CD14-positive monocyte (primary cell): ENCODE measurements around the gene IFNA4. TPM values are rescaled to one million over a fixed set of nuclear protein-coding genes. Genes with fewer than 3 reads are reported as not detected.

Experiments used
- DNase-seq, 3 donors: peaks; one replicate each; pipeline ENCODE4 v3.0.0-alpha.2; 2011 to 2022
- H2AFZ ChIP-seq: 2 replicates; pipeline ENCODE4 v1.6.0; 2012; ENCODE audit warnings: mild to moderate bottlenecking, low read depth, low read length, inconsistent platforms; ENCODE audit not compliant: insufficient read depth, poor library complexity, severe bottlenecking
- H3K27ac ChIP-seq, 2 donors: 1 replicate in 1 of 2; 2 replicates in 1 of 2; pipeline ENCODE4 v1.5.1; 2012 to 2013; ENCODE audit warnings: low read length in 2 of 2, control low read depth in 1 of 2, inconsistent platforms in 1 of 2, low read depth in 1 of 2, mild to moderate bottlenecking in 1 of 2
- H3K27me3 ChIP-seq, 2 donors: one replicate each; pipeline versions ENCODE4 v1.6.0 to v1.6.1; 2011 to 2013; ENCODE audit warnings: low read length in 2 of 2; ENCODE audit not compliant: control insufficient read depth in 2 of 2, insufficient read depth in 2 of 2
- H3K36me3 ChIP-seq, 2 donors: replicated peaks in 1 of 2; 1 replicate in 1 of 2; 2 replicates in 1 of 2; pipeline versions ENCODE4 v1.5.1 to v1.6.1; 2012 to 2013; ENCODE audit warnings: low read length in 2 of 2, control low read depth in 1 of 2, inconsistent platforms in 1 of 2, mild to moderate bottlenecking in 1 of 2; ENCODE audit not compliant: insufficient read depth in 2 of 2, control insufficient read depth in 1 of 2
- H3K4me1 ChIP-seq, 2 donors: 1 replicate in 1 of 2; 2 replicates in 1 of 2; pipeline versions ENCODE4 v1.5.1 to v1.6.1; 2012 to 2013; ENCODE audit warnings: low read length in 2 of 2, control low read depth in 1 of 2, inconsistent platforms in 1 of 2, mild to moderate bottlenecking in 1 of 2, moderate library complexity in 1 of 2; ENCODE audit not compliant: insufficient read depth in 2 of 2, control insufficient read depth in 1 of 2
- H3K4me2 ChIP-seq: replicated peaks from 2 replicates; pipeline ENCODE3; 2012; ENCODE audit warnings: low read length, moderate library complexity, mild to moderate bottlenecking; ENCODE audit not compliant: poor library complexity, severe bottlenecking; ENCODE audit errors: extremely low read depth
- H3K4me3 ChIP-seq, 3 experiments: fragments of 200-600 bp in 1 of 3; sonication (generic) in 1 of 3; replicated peaks in 1 of 3; 1 replicate in 2 of 3; 2 replicates in 1 of 3; pipeline ENCODE4 v1.5.1; 2011 to 2013; ENCODE audit warnings: low read length in 3 of 3, mild to moderate bottlenecking in 3 of 3, control low read depth in 2 of 3, low read depth in 2 of 3, inconsistent platforms in 1 of 3, moderate library complexity in 1 of 3
- H3K79me2 ChIP-seq: 2 replicates; pipeline ENCODE4 v1.6.0; 2012; ENCODE audit warnings: mild to moderate bottlenecking, control low read depth, inconsistent platforms, low read length, moderate library complexity; ENCODE audit not compliant: insufficient read depth
- H3K9ac ChIP-seq: 2 replicates; pipeline ENCODE4 v1.6.0; 2017; ENCODE audit warnings: low read length, mild to moderate bottlenecking; ENCODE audit not compliant: insufficient read depth, poor library complexity, severe bottlenecking
- H3K9me3 ChIP-seq, 2 donors: replicated peaks in 1 of 2; 1 replicate in 1 of 2; 2 replicates in 1 of 2; pipeline versions ENCODE4 v1.5.1 to v1.6.1; 2012 to 2013; ENCODE audit warnings: low read length in 2 of 2, control low read depth in 1 of 2; ENCODE audit not compliant: control insufficient read depth in 1 of 2, insufficient read depth in 1 of 2
- H4K20me1 ChIP-seq: 2 replicates; pipeline ENCODE4 v1.6.0; 2012; ENCODE audit warnings: mild to moderate bottlenecking, low read length, control low read depth, moderate library complexity; ENCODE audit not compliant: insufficient read depth
- H3K27ac Mint-ChIP-seq, 7 donors: one replicate each; pipeline ENCODE4 v1.8.0; 2020; ENCODE audit warnings: mild to moderate bottlenecking in 7 of 7, mixed read lengths in 7 of 7, moderate library complexity in 6 of 7, inconsistent platforms in 2 of 7
- H3K27me3 Mint-ChIP-seq, 3 donors: one replicate each; pipeline ENCODE4 v1.8.0; 2021 to 2022; ENCODE audit warnings: low read depth in 3 of 3, mild to moderate bottlenecking in 3 of 3, mixed read lengths in 3 of 3, moderate library complexity in 3 of 3, inconsistent platforms in 1 of 3
- H3K36me3 Mint-ChIP-seq, 2 donors: one replicate each; pipeline ENCODE4 v1.8.0; 2020; ENCODE audit warnings: mixed read lengths in 2 of 2, inconsistent platforms in 1 of 2, mild to moderate bottlenecking in 1 of 2
- H3K4me1 Mint-ChIP-seq: one replicate; pipeline ENCODE4 v1.8.0; 2020; ENCODE audit warnings: mild to moderate bottlenecking, mixed read lengths
- H3K4me3 Mint-ChIP-seq, 2 donors: one replicate each; pipeline ENCODE4 v1.8.0; 2020; ENCODE audit warnings: mild to moderate bottlenecking in 2 of 2, mixed read lengths in 2 of 2, moderate library complexity in 1 of 2
- H3K9me3 Mint-ChIP-seq, 7 donors: one replicate each; pipeline ENCODE4 v1.8.0; 2020 to 2022; ENCODE audit warnings: mixed read lengths in 7 of 7, mild to moderate bottlenecking in 6 of 7, moderate library complexity in 6 of 7, inconsistent platforms in 2 of 7
- CTCF ChIP-seq: fragments of 200-600 bp; IDR thresholded peaks from one replicate; pipeline ENCODE4 v1.8.0; 2022; ENCODE audit warnings: antibody characterized with exemption, mild to moderate bottlenecking
- WGBS: methylation state at CpG from one replicate; pipeline ENCODE4 v1.1.5; 2013; ENCODE audit warnings: missing lambda C conversion rate; ENCODE audit not compliant: insufficient coverage; 5-methylcytosine and 5-hydroxymethylcytosine counted together
- intact Hi-C, 2 donors: fragments of 100-400 bp; cut with micrococcal nuclease; formaldehyde crosslinking; loops; one replicate each; pipeline versions ENCODE4 v1.15.0 to v1.15.1; 2023
- polyA plus RNA-seq, 3 donors: library from polyadenylated mRNA; depleted of rRNA in 1 of 3; unstranded in 2 of 3; stranded (reverse) in 1 of 3; fragments of 300-500 nt in 2 of 3; fragments of >200 nt in 1 of 3; fragmentation: Illumina TruSeq in 2 of 3; gene quantifications; 1 replicate in 2 of 3; 2 replicates in 1 of 3; pipeline ENCODE4 v1.2.3, GENCODE V29; 2012 to 2021

Gene IFNA4
- polyA plus RNA-seq, 3 donors, result not detected

- Mint-ChIP-seq H3K9me3 (peaks cover 6 to 13% (median 10%) of the 10 kb centered on the region in 7 donors), H3K4me3 (peak overlapping the region; percentile 17 to 56), H3K4me1 (peaks cover 18% of the 10 kb centered on the region), H3K36me3 (no peaks in the 10 kb centered on the region), H3K27ac (peak overlapping the region; percentile 36 to 82 (median 62)), H3K27me3 (peaks cover 0 to 3% (median 0%) of the 10 kb centered on the region in 3 donors)
- peak; percentile 24 to 55 (median 51) for DNase-seq
- Histone ChIP-seq H3K9ac (peak overlapping the region; percentile 23), H3K4me2 (peak overlapping the region; percentile 83), H2AFZ (peak overlapping the region; percentile 76), H3K27ac (peak overlapping the region; percentile 33 to 71), H4K20me1 (no peaks in the 10 kb centered on the region), H3K79me2 (no peaks in the 10 kb centered on the region), H3K4me3 (peak overlapping the region in 2 of 3 experiments; percentile 27 to 67), H3K36me3 (no peaks in the 10 kb centered on the region), H3K9me3 (peaks cover 4% of the 10 kb centered on the region in 2 donors), H3K4me1 (peaks cover 18 to 21% of the 10 kb centered on the region in 2 donors), H3K27me3 (no peaks in the 10 kb centered on the region)
- TF ChIP-seq CTCF, result no peak
- WGBS, result no CpG with 5 or more reads among the region's 3 CpGs
- intact Hi-C loops, result no loop called here
These were observed 33.9 kb downstream of the IFNA4 start for GRCh38 chr9:21153336-21154017.

GRCh38 chr9:21144603-21145002 lies 42.8 kb downstream of the IFNA4 start:
- H3K4me3 Mint-ChIP-seq, result peak overlapping the region; percentile 0 to 51
- intact Hi-C loops, result no loop called here
- Histone ChIP-seq H3K27ac (peak overlapping the region in 1 of 2 donors; percentile 44), H3K4me3 (peak overlapping the region in 2 of 3 experiments; percentile 22 to 48), H3K79me2 (no peaks in the 10 kb centered on the region), H3K4me1 (peaks cover 9 to 17% of the 10 kb centered on the region in 2 donors), H3K4me2 (peak overlapping the region; percentile 44), H3K36me3 (no peaks in the 10 kb centered on the region), H3K9me3 (peaks cover 4 to 11% of the 10 kb centered on the region in 2 donors), H3K9ac (no peak overlapping the region), H2AFZ (peak overlapping the region; percentile 70), H3K27me3 (no peaks in the 10 kb centered on the region), H4K20me1 (no peaks in the 10 kb centered on the region)
- WGBS, result 0% methylated on average over 1 of the region's 1 CpG
- peaks cover 0 to 3% of the 10 kb centered on the region in 2 donors for H3K36me3 Mint-ChIP-seq
- peaks cover 0 to 2% (median 0%) of the 10 kb centered on the region in 3 donors for H3K27me3 Mint-ChIP-seq
- TF ChIP-seq CTCF, result no peak
- peak overlapping the region in 6 of 7 donors; percentile 28 to 50 (median 38) for H3K27ac Mint-ChIP-seq
- DNase-seq, result no peak
- peaks cover 20% of the 10 kb centered on the region for H3K4me1 Mint-ChIP-seq
- peaks cover 12 to 23% (median 17%) of the 10 kb centered on the region in 7 donors for H3K9me3 Mint-ChIP-seq
